ENCODE data around the gene RHBDL1. TPM values are rescaled to one million over a fixed set of nuclear protein-coding genes. Genes with fewer than 3 reads are reported as not detected.

Gene RHBDL1
- total RNA-seq, 2 donors from 2014 or later: 0.42 to 8.0 TPM

- no peak for ATAC-seq (ENCODE audit: insufficient number of reproducible peaks, low FRiP score, low read depth)
- DNase-seq (ENCODE audit: low spot score): no peak
- Histone ChIP-seq H3K27ac (no peak within 1 kb of the TSS), H3K4me3 (no peak within 1 kb of the TSS), H3K4me1 (ENCODE audit: control insufficient read depth in 1 of 2, low read depth in 2 of 2) (peaks cover 4 to 10% of the 10 kb centered on the region in 2 donors), H3K36me3 (no peaks in the 10 kb centered on the region), H3K27me3 (replicated peaks; ENCODE audit: insufficient read depth) (peaks cover 26% of the 10 kb centered on the region), H3K9me3 (no peaks in the 10 kb centered on the region)
- TF ChIP-seq CTCF (IDR thresholded peaks at IDR 0.05): no peak
Observed at GRCh38 chr16:705431-706188, 30.1 kb downstream of the RHBDL1 start, which contains the start of gene FBXL16. Gene FBXL16 (minus strand): TSS chr16:705801. CDS start chr16:697405, 8,396 bp downstream.

- H3K4me3 ChIP-seq: no peak overlapping the region
- H3K36me3 ChIP-seq: no peaks in the 10 kb centered on the region
- H3K27me3 ChIP-seq (replicated peaks; ENCODE audit: insufficient read depth): peaks cover 23% of the 10 kb centered on the region
- H3K4me1 ChIP-seq (ENCODE audit: control insufficient read depth in 1 of 2, low read depth in 2 of 2): peaks cover 4 to 10% of the 10 kb centered on the region in 2 donors
- TF ChIP-seq CTCF (IDR thresholded peaks at IDR 0.05): no peak
- DNase-seq (ENCODE audit: low spot score) (no peak), ATAC-seq (ENCODE audit: insufficient number of reproducible peaks, low FRiP score, low read depth) (no peak)
- no peak overlapping the region for H3K27ac ChIP-seq
- no peaks in the 10 kb centered on the region for H3K9me3 ChIP-seq
Observed at GRCh38 chr16:706189-707061, 31.0 kb downstream of the RHBDL1 start.

GRCh38 chr16:707062-707538 is 31.6 kb downstream of the RHBDL1 start:
- Histone ChIP-seq H3K9me3 (no peaks in the 10 kb centered on the region), H3K27ac (no peak overlapping the region), H3K36me3 (no peaks in the 10 kb centered on the region), H3K4me1 (ENCODE audit: control insufficient read depth in 1 of 2, low read depth in 2 of 2) (peaks cover 4 to 10% of the 10 kb centered on the region in 2 donors), H3K27me3 (replicated peaks; ENCODE audit: insufficient read depth) (peaks cover 23% of the 10 kb centered on the region), H3K4me3 (no peak overlapping the region)
- DNase-seq (ENCODE audit: low spot score): no peak
- no peak for ATAC-seq (ENCODE audit: insufficient number of reproducible peaks, low FRiP score, low read depth)
- no peak for TF ChIP-seq CTCF (IDR thresholded peaks at IDR 0.05)

- Histone ChIP-seq H3K4me3 (no peak overlapping the region), H3K27me3 (replicated peaks; ENCODE audit: insufficient read depth) (peaks cover 23% of the 10 kb centered on the region), H3K9me3 (no peaks in the 10 kb centered on the region), H3K4me1 (ENCODE audit: control insufficient read depth in 1 of 2, low read depth in 2 of 2) (peaks cover 4 to 10% of the 10 kb centered on the region in 2 donors), H3K27ac (no peak overlapping the region), H3K36me3 (no peaks in the 10 kb centered on the region)
- no peak for TF ChIP-seq CTCF (IDR thresholded peaks at IDR 0.05)
- DNase-seq (ENCODE audit: low spot score) (no peak), ATAC-seq (ENCODE audit: insufficient number of reproducible peaks, low FRiP score, low read depth) (no peak)
Observed at GRCh38 chr16:708019-708418, 32.5 kb downstream of the RHBDL1 start.

GRCh38 chr16:708959-709358 is 33.5 kb downstream of the RHBDL1 start:
- Histone ChIP-seq H3K27me3 (replicated peaks; ENCODE audit: insufficient read depth) (peaks cover 17% of the 10 kb centered on the region), H3K4me1 (ENCODE audit: control insufficient read depth in 1 of 2, low read depth in 2 of 2) (peaks cover 4 to 10% of the 10 kb centered on the region in 2 donors)
- no peak for TF ChIP-seq CTCF (IDR thresholded peaks at IDR 0.05)

More at GRCh38 chr16:708959-709358, 33.5 kb downstream of the RHBDL1 start:
- DNase-seq (ENCODE audit: low spot score): no peak
- H3K9me3 ChIP-seq: no peaks in the 10 kb centered on the region
- no peak for ATAC-seq (ENCODE audit: insufficient number of reproducible peaks, low FRiP score, low read depth)
- no peak overlapping the region for H3K27ac ChIP-seq
- no peak overlapping the region for H3K4me3 ChIP-seq
- H3K36me3 ChIP-seq: no peaks in the 10 kb centered on the region
